ENCODE measurements around the gene MYO10.
"Not testable (repeated sequence)": the region's sequence is repeated elsewhere in the genome, so short reads cannot be mapped to it uniquely, and the experiment has no call there.

DNA sequence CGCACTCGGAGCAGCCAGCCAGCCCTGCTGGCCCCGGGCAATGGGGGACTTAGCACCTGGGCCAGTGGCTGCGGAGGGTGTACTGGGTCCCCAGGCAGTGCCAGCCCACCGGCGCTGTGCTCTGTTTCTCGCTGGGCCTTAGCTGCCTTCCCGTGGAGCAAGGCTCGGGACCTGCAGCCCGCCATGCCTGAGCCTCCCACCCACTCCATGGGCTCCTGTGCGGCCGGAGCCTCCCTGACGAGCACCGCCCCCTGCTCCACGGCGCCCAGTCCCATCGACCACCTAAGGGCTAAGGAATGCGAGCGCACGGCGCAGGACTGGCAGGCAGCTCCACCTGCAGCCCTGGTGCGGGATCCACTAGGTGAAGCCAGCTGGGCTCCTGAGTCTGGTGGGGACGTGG is 218.1 kb downstream of the MYO10 start:
- TF ChIP-seq, protein P1, sequence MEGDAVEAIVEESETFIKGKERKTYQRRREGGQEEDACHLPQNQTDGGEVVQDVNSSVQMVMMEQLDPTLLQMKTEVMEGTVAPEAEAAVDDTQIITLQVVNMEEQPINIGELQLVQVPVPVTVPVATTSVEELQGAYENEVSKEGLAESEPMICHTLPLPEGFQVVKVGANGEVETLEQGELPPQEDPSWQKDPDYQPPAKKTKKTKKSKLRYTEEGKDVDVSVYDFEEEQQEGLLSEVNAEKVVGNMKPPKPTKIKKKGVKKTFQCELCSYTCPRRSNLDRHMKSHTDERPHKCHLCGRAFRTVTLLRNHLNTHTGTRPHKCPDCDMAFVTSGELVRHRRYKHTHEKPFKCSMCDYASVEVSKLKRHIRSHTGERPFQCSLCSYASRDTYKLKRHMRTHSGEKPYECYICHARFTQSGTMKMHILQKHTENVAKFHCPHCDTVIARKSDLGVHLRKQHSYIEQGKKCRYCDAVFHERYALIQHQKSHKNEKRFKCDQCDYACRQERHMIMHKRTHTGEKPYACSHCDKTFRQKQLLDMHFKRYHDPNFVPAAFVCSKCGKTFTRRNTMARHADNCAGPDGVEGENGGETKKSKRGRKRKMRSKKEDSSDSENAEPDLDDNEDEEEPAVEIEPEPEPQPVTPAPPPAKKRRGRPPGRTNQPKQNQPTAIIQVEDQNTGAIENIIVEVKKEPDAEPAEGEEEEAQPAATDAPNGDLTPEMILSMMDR (IDR thresholded peaks at IDR 0.05 in 4 of 5, conservative IDR thresholded peaks at IDR 0.05 in 1 of 5), result not testable (repeated sequence)
- not testable (repeated sequence) for TF ChIP-seq POLR2A (IDR thresholded peaks at IDR 0.05)
